ENCODE results near the gene MED12L. TPM values are rescaled to one million over a fixed set of nuclear protein-coding genes. Genes with fewer than 3 reads are reported as not detected.

The MED12L gene
- total and polyA plus RNA-seq, 2 donors (not counting 1 experiment from before 2014, with no cell fraction given), result 0.94 to 4.3 TPM

DNA sequence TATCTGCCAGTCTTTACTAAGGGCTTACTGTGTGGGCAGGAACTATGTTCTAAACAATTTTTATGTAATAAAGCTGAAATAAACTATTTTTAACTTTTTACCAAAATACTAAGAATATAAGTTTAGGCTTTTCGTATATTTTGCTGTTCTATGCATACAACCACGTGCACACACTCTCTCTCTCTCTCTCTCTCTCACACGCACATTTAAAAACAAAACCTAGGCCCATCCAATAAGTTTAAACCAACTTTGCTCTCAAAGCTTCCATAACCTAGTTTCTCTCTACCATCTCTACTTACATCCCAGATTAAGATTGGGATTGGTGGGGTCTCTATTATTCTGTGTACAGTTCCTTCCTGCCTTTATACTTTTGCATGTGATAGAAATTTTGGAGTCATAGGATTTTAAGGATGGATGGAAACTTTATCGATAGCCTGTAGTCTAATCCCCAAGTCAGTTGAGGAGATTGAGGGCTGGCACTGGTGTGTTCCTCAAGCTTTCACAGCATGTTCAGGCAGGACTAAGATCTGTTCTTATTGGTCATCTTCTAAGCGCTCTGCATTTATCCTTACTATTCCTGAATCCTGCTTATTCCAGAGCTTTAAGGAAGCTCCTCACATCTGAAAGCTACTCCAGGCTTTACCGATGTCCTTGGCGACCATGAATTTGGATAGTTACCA lies 115.7 kb downstream of the MED12L start:
- no peak overlapping the region for H3K27ac ChIP-seq (ENCODE audit: insufficient read depth, low read length)

DNA sequence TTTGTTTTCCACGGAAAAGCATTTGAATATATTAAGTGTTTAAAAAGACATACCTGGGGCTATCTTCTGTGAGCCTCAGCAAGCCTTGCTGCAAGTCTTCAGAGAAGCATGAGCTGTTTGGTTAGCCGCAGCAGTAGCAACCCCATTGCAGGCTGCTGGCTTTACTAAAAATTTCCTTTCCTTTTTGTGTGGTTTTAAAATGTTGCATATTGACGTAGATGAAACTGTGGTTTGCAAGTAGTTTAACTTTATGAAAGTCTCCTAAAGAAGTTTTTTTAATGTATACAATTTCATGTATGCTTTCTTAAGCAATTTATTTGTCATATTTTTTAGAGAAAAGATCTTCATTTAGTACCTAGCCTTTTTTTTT lies 117.6 kb downstream of the MED12L start, which contains the start of gene GPR171:
GPR171 (minus strand) TSS at position 166 of the 370 bp plus-strand sequence. CDS start 3,830 bp downstream, outside the sequence.
- no peak within 1 kb of the TSS for H2AFZ ChIP-seq (ENCODE audit: low read length)
- H3K27me3 ChIP-seq (ENCODE audit: control insufficient read depth, insufficient read depth, low read length), result no peaks in the 10 kb centered on the region
- H3K4me2 ChIP-seq (ENCODE audit: extremely low read depth, insufficient read depth, low read length), result no peak within 1 kb of the TSS
- no peaks in the 10 kb centered on the region for H3K4me1 ChIP-seq (ENCODE audit: control insufficient read depth, extremely low read depth, insufficient read depth, low read length)
- no peak for TF ChIP-seq EZH2 (IDR thresholded peaks at IDR 0.05; ENCODE audit: low read length, missing control alignments)
- TF ChIP-seq CTCF (conservative IDR thresholded peaks at IDR 0.05 in 1 of 2, IDR thresholded peaks at IDR 0.05 in 1 of 2; ENCODE audit: low read depth in 1 of 2, low read length in 2 of 2), result no peak
- no peak within 1 kb of the TSS for H3K9ac ChIP-seq (ENCODE audit: insufficient read depth, low read length)
- H3K27ac ChIP-seq (ENCODE audit: insufficient read depth, low read length), result no peak within 1 kb of the TSS
- H3K9me3 ChIP-seq (ENCODE audit: control insufficient read depth, insufficient read depth, low read depth, low read length), result no peaks in the 10 kb centered on the region
- H3K36me3 ChIP-seq (ENCODE audit: control insufficient read depth, insufficient read depth, low read length), result no peaks in the 10 kb centered on the region
- DNase-seq (ENCODE audit: low read depth in 2 of 2), result no peak
- no peak within 1 kb of the TSS for H3K4me3 ChIP-seq (replicated peaks in 1 of 4; ENCODE audit: control extremely low read depth in 1 of 4, insufficient read depth in 1 of 4, low read depth in 3 of 4, low read length in 4 of 4)
- H4K20me1 ChIP-seq (ENCODE audit: control insufficient read depth, extremely low read depth, insufficient read depth, low read length), result no peaks in the 10 kb centered on the region
- H3K79me2 ChIP-seq (ENCODE audit: control insufficient read depth, insufficient read depth, low read length), result no peaks in the 10 kb centered on the region

More for the DNA sequence above, 115.7 kb downstream of the MED12L start:
- Histone ChIP-seq H3K4me1 (ENCODE audit: control insufficient read depth, extremely low read depth, insufficient read depth, low read length) (no peaks in the 10 kb centered on the region), H3K79me2 (ENCODE audit: control insufficient read depth, insufficient read depth, low read length) (no peaks in the 10 kb centered on the region), H3K36me3 (ENCODE audit: control insufficient read depth, insufficient read depth, low read length) (no peaks in the 10 kb centered on the region), H2AFZ (ENCODE audit: low read length) (no peak overlapping the region), H3K4me3 (replicated peaks in 1 of 4; ENCODE audit: control extremely low read depth in 1 of 4, insufficient read depth in 1 of 4, low read depth in 3 of 4, low read length in 4 of 4) (no peak overlapping the region), H3K27me3 (ENCODE audit: control insufficient read depth, insufficient read depth, low read length) (no peaks in the 10 kb centered on the region), H3K9ac (ENCODE audit: insufficient read depth, low read length) (no peak overlapping the region), H4K20me1 (ENCODE audit: control insufficient read depth, extremely low read depth, insufficient read depth, low read length) (no peaks in the 10 kb centered on the region), H3K4me2 (ENCODE audit: extremely low read depth, insufficient read depth, low read length) (no peak overlapping the region), H3K9me3 (ENCODE audit: control insufficient read depth, insufficient read depth, low read depth, low read length) (no peaks in the 10 kb centered on the region)
- TF ChIP-seq CTCF (conservative IDR thresholded peaks at IDR 0.05 in 1 of 2, IDR thresholded peaks at IDR 0.05 in 1 of 2; ENCODE audit: low read depth in 1 of 2, low read length in 2 of 2) (no peak), EZH2 (IDR thresholded peaks at IDR 0.05; ENCODE audit: low read length, missing control alignments) (no peak)
- no peak for DNase-seq (ENCODE audit: low read depth in 2 of 2)

DNA sequence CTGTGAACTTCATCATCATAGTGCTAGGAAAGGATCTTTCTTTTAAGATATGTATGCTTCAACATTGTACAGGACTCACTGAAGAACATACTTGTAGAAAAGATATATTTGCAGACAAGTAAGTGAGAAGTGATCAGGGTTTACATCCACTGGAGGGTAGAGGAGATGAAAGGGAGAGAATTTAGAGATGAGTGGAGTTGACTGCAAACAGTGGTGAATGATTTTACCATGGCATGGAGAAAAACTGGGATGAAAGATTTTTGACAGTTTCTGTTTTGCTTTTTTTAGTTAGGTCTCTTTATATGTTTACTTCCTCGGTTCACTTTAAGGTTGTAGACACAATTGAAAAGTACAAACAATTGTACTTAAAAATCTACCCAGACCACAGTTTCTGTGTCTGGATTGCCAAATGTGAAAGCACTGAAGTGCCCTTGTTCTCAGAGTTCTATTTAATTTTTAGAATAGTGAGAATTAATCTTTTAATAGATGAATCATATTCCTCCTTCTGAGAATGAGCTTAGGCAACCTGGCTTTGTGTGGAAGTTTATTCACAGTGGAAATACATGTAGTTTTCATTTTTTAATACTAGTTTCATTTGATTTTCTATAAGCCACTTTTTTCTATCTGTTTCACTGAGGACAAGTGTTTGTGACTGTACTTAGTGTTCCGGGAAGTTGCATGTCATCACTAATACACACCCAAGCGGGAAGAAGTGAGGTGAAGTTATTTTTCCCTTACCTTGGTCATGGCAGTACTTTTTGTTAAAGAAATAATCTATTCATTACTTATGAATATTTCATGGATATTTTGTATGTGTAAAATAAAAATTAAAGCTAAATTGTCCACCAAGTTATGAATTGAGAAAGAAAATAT lies 119.3 kb downstream of the MED12L start:
- TF ChIP-seq EZH2 (IDR thresholded peaks at IDR 0.05; ENCODE audit: low read length, missing control alignments), result no peak
- no peak for TF ChIP-seq CTCF (conservative IDR thresholded peaks at IDR 0.05 in 1 of 2, IDR thresholded peaks at IDR 0.05 in 1 of 2; ENCODE audit: low read depth in 1 of 2, low read length in 2 of 2)
- H3K36me3 ChIP-seq (ENCODE audit: control insufficient read depth, insufficient read depth, low read length), result no peaks in the 10 kb centered on the region
- H3K4me3 ChIP-seq (replicated peaks in 1 of 4; ENCODE audit: control extremely low read depth in 1 of 4, insufficient read depth in 1 of 4, low read depth in 3 of 4, low read length in 4 of 4), result no peak overlapping the region
- DNase-seq (ENCODE audit: low read depth in 2 of 2), result no peak
- H4K20me1 ChIP-seq (ENCODE audit: control insufficient read depth, extremely low read depth, insufficient read depth, low read length), result no peaks in the 10 kb centered on the region
- H3K9ac ChIP-seq (ENCODE audit: insufficient read depth, low read length), result no peak overlapping the region
- H3K9me3 ChIP-seq (ENCODE audit: control insufficient read depth, insufficient read depth, low read depth, low read length), result no peaks in the 10 kb centered on the region
- no peaks in the 10 kb centered on the region for H3K79me2 ChIP-seq (ENCODE audit: control insufficient read depth, insufficient read depth, low read length)
- no peaks in the 10 kb centered on the region for H3K4me1 ChIP-seq (ENCODE audit: control insufficient read depth, extremely low read depth, insufficient read depth, low read length)
- no peaks in the 10 kb centered on the region for H3K27me3 ChIP-seq (ENCODE audit: control insufficient read depth, insufficient read depth, low read length)
- H3K27ac ChIP-seq (ENCODE audit: insufficient read depth, low read length), result no peak overlapping the region
- no peak overlapping the region for H3K4me2 ChIP-seq (ENCODE audit: extremely low read depth, insufficient read depth, low read length)
- H2AFZ ChIP-seq (ENCODE audit: low read length), result no peak overlapping the region

Data from fibroblast of lung (primary cell).